Measurements from ENCODE around the gene IVD.

Gene IVD

DNA sequence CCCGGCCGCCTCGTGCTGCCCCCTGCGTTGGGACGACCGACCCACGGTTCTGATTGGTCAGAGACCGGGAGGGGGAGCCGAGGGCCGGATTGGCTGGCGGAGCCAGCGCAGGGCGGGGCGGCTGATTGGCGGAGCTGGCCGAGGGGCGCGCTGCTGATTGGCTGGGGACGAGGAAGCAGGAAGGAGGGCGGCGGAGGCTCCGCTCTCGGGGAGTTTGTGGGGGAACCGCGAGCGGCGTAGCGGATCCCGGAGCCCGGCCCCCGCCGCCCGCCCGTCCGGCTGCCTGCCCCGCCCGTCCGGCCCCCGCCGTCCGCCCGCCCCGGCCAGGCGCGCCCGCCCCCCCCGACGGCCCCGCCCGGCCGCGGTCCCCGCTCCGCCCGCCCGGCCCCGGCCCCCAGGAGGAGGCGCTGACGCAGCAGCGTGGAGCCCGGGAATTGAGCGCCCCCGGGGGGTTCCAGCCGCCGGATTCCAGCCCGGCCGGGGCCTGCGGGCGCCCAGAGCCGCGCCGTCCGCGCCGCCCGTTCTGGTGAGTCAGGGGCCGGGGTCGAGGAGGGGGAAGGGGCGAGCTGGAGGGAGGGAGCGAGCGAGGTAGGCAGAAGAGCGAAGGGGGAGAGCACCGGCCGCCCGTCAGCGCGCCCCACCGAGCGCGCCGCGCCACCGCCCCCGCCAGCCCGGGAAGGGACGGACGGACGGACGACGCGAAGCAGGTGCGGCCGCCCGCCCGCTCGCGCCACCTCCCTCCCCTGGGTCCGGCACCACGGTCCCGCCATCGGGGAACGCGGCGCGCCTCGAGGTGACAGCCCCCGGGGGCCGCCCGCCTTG is 35.4 kb downstream of the IVD start, which contains the start of gene BAHD1:
Gene BAHD1 (plus strand): TSS at position 211 of the 822 bp plus-strand sequence. CDS start 17,512 bp downstream, outside the sequence.
- H3K27ac ChIP-seq, result peak within 1 kb of the TSS; percentile 60
- peaks cover 14 to 36% of the 10 kb centered on the region in 2 experiments for H3K4me1 ChIP-seq (ENCODE audit: control insufficient read depth in 1 of 2, insufficient read depth in 1 of 2, low read depth in 1 of 2, low read length in 1 of 2)
- peaks cover 88% of the 10 kb centered on the region for H3K27me3 ChIP-seq
- TF ChIP-seq, protein P1, sequence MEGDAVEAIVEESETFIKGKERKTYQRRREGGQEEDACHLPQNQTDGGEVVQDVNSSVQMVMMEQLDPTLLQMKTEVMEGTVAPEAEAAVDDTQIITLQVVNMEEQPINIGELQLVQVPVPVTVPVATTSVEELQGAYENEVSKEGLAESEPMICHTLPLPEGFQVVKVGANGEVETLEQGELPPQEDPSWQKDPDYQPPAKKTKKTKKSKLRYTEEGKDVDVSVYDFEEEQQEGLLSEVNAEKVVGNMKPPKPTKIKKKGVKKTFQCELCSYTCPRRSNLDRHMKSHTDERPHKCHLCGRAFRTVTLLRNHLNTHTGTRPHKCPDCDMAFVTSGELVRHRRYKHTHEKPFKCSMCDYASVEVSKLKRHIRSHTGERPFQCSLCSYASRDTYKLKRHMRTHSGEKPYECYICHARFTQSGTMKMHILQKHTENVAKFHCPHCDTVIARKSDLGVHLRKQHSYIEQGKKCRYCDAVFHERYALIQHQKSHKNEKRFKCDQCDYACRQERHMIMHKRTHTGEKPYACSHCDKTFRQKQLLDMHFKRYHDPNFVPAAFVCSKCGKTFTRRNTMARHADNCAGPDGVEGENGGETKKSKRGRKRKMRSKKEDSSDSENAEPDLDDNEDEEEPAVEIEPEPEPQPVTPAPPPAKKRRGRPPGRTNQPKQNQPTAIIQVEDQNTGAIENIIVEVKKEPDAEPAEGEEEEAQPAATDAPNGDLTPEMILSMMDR (IDR thresholded peaks at IDR 0.05), result no peak
- H3K4me3 ChIP-seq (ENCODE audit: low read depth in 1 of 2, low read length in 1 of 2), result peak within 1 kb of the TSS; percentile 64 to 83
- no peaks in the 10 kb centered on the region for H3K9me3 ChIP-seq
- no peaks in the 10 kb centered on the region for H3K36me3 ChIP-seq

DNA sequence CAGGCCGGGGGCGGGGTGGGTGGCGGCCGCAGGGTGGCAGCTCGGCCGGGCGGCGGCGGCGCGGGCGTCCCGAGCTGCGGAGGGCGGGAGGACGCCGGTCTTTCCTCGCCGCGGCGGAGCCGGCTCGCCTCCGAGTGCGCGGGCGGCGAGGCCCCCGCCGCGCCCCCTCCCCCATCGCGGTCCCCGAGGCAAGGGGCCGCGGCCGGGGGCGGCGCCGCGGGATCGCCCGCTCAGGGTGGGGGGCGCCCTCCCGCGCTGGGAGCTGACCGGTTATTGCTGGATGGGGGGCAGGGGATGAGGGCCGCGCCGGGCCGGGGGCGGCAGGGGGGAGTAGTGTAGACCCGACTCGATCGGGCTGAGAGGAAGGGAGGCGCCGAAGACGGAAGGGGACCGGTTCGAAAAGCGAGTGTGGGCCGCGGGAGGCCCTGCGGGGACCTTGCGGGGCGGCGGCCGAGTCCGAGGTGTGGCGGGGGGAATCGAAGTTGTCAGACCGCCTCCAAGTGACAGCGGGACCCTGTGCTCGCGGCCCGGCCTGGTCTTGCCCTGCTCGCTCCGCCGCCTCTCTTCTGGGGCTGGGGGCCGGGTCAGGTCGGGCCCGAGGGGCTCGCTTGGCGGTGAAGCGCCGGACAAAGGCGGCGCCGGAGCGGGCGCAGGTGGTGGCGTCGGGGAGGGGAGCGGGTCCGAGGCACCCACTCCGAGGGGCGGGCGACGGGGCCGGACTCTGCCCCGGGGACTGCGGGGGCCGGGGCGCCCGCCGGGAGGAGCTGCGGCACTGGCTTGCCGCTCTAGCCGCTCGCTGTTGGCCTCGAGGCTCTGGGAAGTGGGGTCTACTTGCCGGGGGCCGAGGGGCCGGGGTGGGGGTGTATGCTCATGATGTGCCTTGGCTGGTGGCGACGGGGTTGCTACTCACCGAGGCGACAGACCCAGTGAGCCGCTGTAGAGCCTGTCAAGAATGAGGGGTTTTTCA is 36.3 kb downstream of the IVD start:
- H3K4me1 ChIP-seq (ENCODE audit: control insufficient read depth in 1 of 2, insufficient read depth in 1 of 2, low read depth in 1 of 2, low read length in 1 of 2), result peaks cover 6 to 27% of the 10 kb centered on the region in 2 experiments
- peak overlapping the region; percentile 64 to 83 for H3K4me3 ChIP-seq (ENCODE audit: low read depth in 1 of 2, low read length in 1 of 2)
- no peaks in the 10 kb centered on the region for H3K36me3 ChIP-seq
- TF ChIP-seq, protein P1 (IDR thresholded peaks at IDR 0.05), result no peak
- peaks cover 79% of the 10 kb centered on the region for H3K27me3 ChIP-seq
- no peak overlapping the region for H3K27ac ChIP-seq
- H3K9me3 ChIP-seq, result no peaks in the 10 kb centered on the region

DNA sequence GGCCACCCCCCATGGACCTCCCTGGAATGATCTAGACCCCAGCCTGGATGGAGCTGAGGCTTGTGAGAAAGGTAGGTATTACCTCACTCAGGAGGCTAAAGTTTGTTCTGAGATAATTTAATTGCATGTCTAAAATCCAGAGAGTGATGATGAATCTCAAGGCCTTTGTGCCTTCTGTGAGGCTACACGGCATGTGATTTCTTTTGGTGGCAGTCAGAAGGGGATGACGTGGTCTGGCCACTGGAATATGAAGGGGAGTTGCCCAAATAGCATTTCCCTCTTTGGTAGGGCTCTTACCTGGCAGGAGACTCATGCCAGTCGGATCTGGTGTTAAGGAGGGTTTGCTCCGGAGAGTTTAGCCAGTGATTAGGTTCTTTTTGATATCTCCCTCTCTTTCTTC is 37.7 kb downstream of the IVD start:
- Histone ChIP-seq H3K27ac (no peak overlapping the region), H3K9me3 (no peaks in the 10 kb centered on the region), H3K36me3 (no peaks in the 10 kb centered on the region), H3K27me3 (peaks cover 65% of the 10 kb centered on the region), H3K4me3 (ENCODE audit: low read depth in 1 of 2, low read length in 1 of 2) (no peak overlapping the region), H3K4me1 (ENCODE audit: control insufficient read depth in 1 of 2, insufficient read depth in 1 of 2, low read depth in 1 of 2, low read length in 1 of 2) (peaks cover 5 to 24% of the 10 kb centered on the region in 2 experiments)
- TF ChIP-seq, protein P1 (IDR thresholded peaks at IDR 0.05), result no peak

DNA sequence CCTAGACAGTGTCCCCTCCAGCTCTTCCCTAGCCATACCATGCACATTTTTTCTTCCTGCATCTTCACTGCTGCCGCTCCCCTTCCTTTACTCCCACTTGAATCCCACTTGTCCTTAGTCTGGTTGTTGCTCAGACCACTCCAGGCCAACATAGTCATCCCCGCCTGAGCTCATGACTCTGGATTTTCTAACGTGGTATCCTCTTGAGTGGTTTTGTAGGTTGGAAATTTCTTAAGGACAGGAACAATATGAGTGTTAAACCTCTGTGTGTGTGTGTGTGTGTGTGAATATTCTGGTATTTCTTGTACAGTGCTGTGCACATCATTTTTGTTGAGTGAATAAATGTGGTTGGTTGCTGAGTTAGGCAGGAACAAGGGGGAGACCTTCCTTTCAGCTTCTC is 38.3 kb downstream of the IVD start:
- H3K36me3 ChIP-seq, result no peaks in the 10 kb centered on the region
- TF ChIP-seq, protein P1 (IDR thresholded peaks at IDR 0.05), result no peak
- H3K4me3 ChIP-seq (ENCODE audit: low read depth in 1 of 2, low read length in 1 of 2), result no peak overlapping the region
- H3K4me1 ChIP-seq (ENCODE audit: control insufficient read depth in 1 of 2, insufficient read depth in 1 of 2, low read depth in 1 of 2, low read length in 1 of 2), result peaks cover 5 to 24% of the 10 kb centered on the region in 2 experiments
- H3K27me3 ChIP-seq, result peaks cover 59% of the 10 kb centered on the region
- no peaks in the 10 kb centered on the region for H3K9me3 ChIP-seq
- H3K27ac ChIP-seq, result no peak overlapping the region

DNA sequence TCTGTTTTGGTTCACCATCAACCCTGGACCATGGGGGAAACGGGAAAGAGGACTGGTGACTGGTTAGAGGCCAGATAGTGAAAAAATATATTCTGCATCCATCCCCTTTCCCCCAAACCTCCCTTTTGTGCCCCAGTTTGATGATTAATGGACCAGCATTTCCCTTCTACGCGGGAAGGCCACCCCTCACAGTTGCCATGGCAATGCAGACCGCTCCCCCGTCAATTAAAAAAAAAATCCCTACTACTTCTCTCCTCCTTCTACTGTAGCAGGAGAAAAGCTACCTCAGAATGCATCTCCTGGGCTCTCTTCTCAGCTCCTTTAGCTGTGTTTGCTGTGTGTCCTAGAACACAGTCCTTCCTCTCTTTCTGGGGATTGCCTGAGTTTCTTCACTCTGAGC is 39.1 kb downstream of the IVD start:
- no peaks in the 10 kb centered on the region for H3K36me3 ChIP-seq
- peaks cover 50% of the 10 kb centered on the region for H3K27me3 ChIP-seq
- no peaks in the 10 kb centered on the region for H3K9me3 ChIP-seq
- no peak overlapping the region for H3K4me3 ChIP-seq (ENCODE audit: low read depth in 1 of 2, low read length in 1 of 2)
- TF ChIP-seq, protein P1 (IDR thresholded peaks at IDR 0.05), result no peak
- peaks cover 5 to 19% of the 10 kb centered on the region in 2 experiments for H3K4me1 ChIP-seq (ENCODE audit: control insufficient read depth in 1 of 2, insufficient read depth in 1 of 2, low read depth in 1 of 2, low read length in 1 of 2)
- H3K27ac ChIP-seq, result no peak overlapping the region
